Measurements from ENCODE around the gene MYOM3.

- TF ChIP-seq CTCF (IDR thresholded peaks at IDR 0.05) (no peak), POLR2A (IDR thresholded peaks at IDR 0.05) (no peak), POLR2AphosphoS5 (IDR thresholded peaks at IDR 0.05; ENCODE audit: insufficient read depth in 1 of 2, low read depth in 1 of 2) (no peak)
Measured at GRCh38 chr1:24085546-24085945, 26.4 kb downstream of the MYOM3 start.

All from vagina (tissue), 2 donors.